SK-N-SH treated with all-trans-retinoic acid at 6 μM for 48 hours (cell line): Measurements from ENCODE around the gene MIPEP.

Experiments
- ATAC-seq: fragments of 200-7000 bp; cut with Tn5 transposase; 3 replicates; pipeline ENCODE4 v1.9.1; 2020; ENCODE audit warnings: mild to moderate bottlenecking, moderate library complexity
- ARNTL ChIP-seq: fragments of 450-650 bp; formaldehyde crosslinking; IDR thresholded peaks from 2 replicates; pipeline ENCODE4 v1.5.0; 2020; ENCODE audit warnings: low read depth, mild to moderate bottlenecking, moderate library complexity, borderline replicate concordance
- BACH2 ChIP-seq: fragments of 250-450 bp; sonication (Bioruptor Pico); IDR thresholded peaks from 2 replicates; pipeline ENCODE4 v1.9.0; 2021; ENCODE audit warnings: mild to moderate bottlenecking, borderline replicate concordance
- CSDC2 ChIP-seq: fragments of 250-450 bp; sonication (Bioruptor Pico); IDR thresholded peaks from 2 replicates; pipeline ENCODE4 v1.5.0; 2020; ENCODE audit warnings: mild to moderate bottlenecking, moderate library complexity
- ESRRG ChIP-seq: fragments of 250-450 bp; sonication (Bioruptor Pico); IDR thresholded peaks from 2 replicates; pipeline ENCODE4 v1.6.1; 2021; ENCODE audit warnings: mild to moderate bottlenecking
- ISL1 ChIP-seq: fragments of 250-450 bp; sonication (Bioruptor Pico); IDR thresholded peaks from 2 replicates; pipeline ENCODE4 v2.1.2; 2022; ENCODE audit warnings: mild to moderate bottlenecking, moderate library complexity
- OSR1 ChIP-seq: fragments of 250-450 bp; sonication (Bioruptor Pico); IDR thresholded peaks from 2 replicates; pipeline ENCODE4 v1.8.0; 2022; ENCODE audit warnings: moderate library complexity, mild to moderate bottlenecking, inconsistent platforms
- PATZ1 ChIP-seq: fragments of 250-450 bp; sonication (Bioruptor Pico); IDR thresholded peaks from 2 replicates; pipeline ENCODE4 v1.8.0; 2020; ENCODE audit warnings: mild to moderate bottlenecking, moderate library complexity, borderline replicate concordance
- POU6F1 ChIP-seq: fragments of 250-450 bp; sonication (Bioruptor Pico); IDR thresholded peaks from 2 replicates; pipeline ENCODE4 v1.8.0; 2021; ENCODE audit warnings: low read depth, mild to moderate bottlenecking, moderate library complexity, borderline replicate concordance
- PPARA ChIP-seq: fragments of 250-450 bp; sonication (Bioruptor Pico); IDR thresholded peaks from 2 replicates; pipeline ENCODE4 v1.5.0; 2020; ENCODE audit warnings: mild to moderate bottlenecking, borderline replicate concordance
- RARB ChIP-seq: fragments of 250-450 bp; sonication (Bioruptor Pico); IDR thresholded peaks from 2 replicates; pipeline ENCODE4 v1.8.0; 2021; ENCODE audit warnings: mild to moderate bottlenecking, moderate library complexity
- SNAI2 ChIP-seq: fragments of 250-450 bp; sonication (Bioruptor Pico); IDR thresholded peaks from 2 replicates; pipeline ENCODE4 v1.5.0; 2020; ENCODE audit warnings: mild to moderate bottlenecking, moderate library complexity
- TCF4 ChIP-seq: fragments of 250-450 bp; sonication (Bioruptor Pico); IDR thresholded peaks from 2 replicates; pipeline ENCODE4 v1.8.0; 2021; ENCODE audit warnings: mild to moderate bottlenecking, moderate library complexity, borderline replicate concordance
- TOX ChIP-seq: fragments of 250-450 bp; sonication (Bioruptor Pico); IDR thresholded peaks from 2 replicates; pipeline ENCODE4 v1.8.0; 2021; ENCODE audit warnings: mild to moderate bottlenecking, moderate library complexity, borderline replicate concordance
- TSHZ2 ChIP-seq: fragments of 250-450 bp; sonication (Bioruptor Pico); IDR thresholded peaks from 2 replicates; pipeline ENCODE4 v1.5.0; 2020; ENCODE audit warnings: mild to moderate bottlenecking, moderate library complexity
- ZFP3 ChIP-seq: fragments of 250-450 bp; sonication (Bioruptor Pico); IDR thresholded peaks from 2 replicates; pipeline ENCODE4 v1.5.0; 2020; ENCODE audit warnings: mild to moderate bottlenecking, moderate library complexity
- ZFP30 ChIP-seq: fragments of 450-650 bp; formaldehyde crosslinking; IDR thresholded peaks from 2 replicates; pipeline ENCODE4 v1.5.0; 2022; ENCODE audit warnings: mild to moderate bottlenecking, moderate library complexity
- ZNF565 ChIP-seq: fragments of 450-650 bp; formaldehyde crosslinking; conservative IDR thresholded peaks from 2 replicates; pipeline ENCODE4 v1.5.0; 2020; ENCODE audit warnings: low read depth, mild to moderate bottlenecking, moderate library complexity
- ZNF70 ChIP-seq: fragments of 450-650 bp; formaldehyde crosslinking; IDR thresholded peaks from 2 replicates; pipeline ENCODE4 v1.5.0; 2020; ENCODE audit warnings: mild to moderate bottlenecking, moderate library complexity
- ZNF8 ChIP-seq: fragments of 450-650 bp; formaldehyde crosslinking; IDR thresholded peaks from 2 replicates; pipeline ENCODE4 v1.5.0; 2020; ENCODE audit warnings: mild to moderate bottlenecking, moderate library complexity
- TF ChIP-seq, protein P1 (sequence below): fragments of 250-450 bp; sonication (Bioruptor Pico); IDR thresholded peaks from 2 replicates; pipeline ENCODE4 v1.5.1; 2021; ENCODE audit warnings: mild to moderate bottlenecking, moderate library complexity
- TF ChIP-seq, protein P2 (sequence below): fragments of 250-450 bp; sonication (Bioruptor Pico); IDR thresholded peaks from 2 replicates; pipeline ENCODE4 v1.5.1; 2020; ENCODE audit warnings: low read depth, mild to moderate bottlenecking, moderate library complexity

Gene MIPEP

DNA sequence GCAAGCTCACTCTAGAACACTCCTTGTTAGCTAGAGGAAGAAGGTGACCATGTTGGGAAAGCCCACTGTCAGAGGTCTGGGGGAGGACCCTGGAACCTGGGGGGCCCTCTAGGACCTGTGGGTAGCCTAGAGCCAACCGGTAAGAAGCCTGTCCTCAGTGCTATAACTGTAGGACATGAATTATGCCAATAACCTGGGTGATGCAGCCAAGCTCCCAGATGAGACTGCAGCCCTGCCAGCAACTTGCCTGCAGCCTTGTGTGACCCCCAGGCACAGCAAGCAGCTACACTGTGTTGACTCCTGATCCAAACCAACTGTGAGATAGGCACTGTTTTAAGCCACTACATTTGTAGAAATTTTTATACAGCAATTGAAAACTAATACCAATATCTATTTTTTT lies 122.3 kb downstream of the MIPEP start:
- TF ChIP-seq TSHZ2 (no peak), RARB (CRISPR knock-in tag) (no peak), ZFP30 (CRISPR knock-in tag) (no peak), BACH2 (CRISPR knock-in tag) (no peak), TOX (CRISPR knock-in tag) (no peak), ZNF70 (no peak), PPARA (CRISPR knock-in tag) (no peak), PATZ1 (CRISPR knock-in tag) (no peak), CSDC2 (CRISPR knock-in tag) (no peak), OSR1 (CRISPR knock-in tag) (no peak), ZNF565 (CRISPR knock-in tag) (no peak), TCF4 (CRISPR knock-in tag) (no peak)
- TF ChIP-seq, protein P1, sequence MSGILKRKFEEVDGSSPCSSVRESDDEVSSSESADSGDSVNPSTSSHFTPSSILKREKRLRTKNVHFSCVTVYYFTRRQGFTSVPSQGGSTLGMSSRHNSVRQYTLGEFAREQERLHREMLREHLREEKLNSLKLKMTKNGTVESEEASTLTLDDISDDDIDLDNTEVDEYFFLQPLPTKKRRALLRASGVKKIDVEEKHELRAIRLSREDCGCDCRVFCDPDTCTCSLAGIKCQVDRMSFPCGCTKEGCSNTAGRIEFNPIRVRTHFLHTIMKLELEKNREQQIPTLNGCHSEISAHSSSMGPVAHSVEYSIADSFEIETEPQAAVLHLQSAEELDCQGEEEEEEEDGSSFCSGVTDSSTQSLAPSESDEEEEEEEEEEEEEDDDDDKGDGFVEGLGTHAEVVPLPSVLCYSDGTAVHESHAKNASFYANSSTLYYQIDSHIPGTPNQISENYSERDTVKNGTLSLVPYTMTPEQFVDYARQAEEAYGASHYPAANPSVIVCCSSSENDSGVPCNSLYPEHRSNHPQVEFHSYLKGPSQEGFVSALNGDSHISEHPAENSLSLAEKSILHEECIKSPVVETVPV (CRISPR knock-in tag), result no peak
- TF ChIP-seq, all 23 proteins: peak for 0
- ATAC-seq, result no peak

DNA sequence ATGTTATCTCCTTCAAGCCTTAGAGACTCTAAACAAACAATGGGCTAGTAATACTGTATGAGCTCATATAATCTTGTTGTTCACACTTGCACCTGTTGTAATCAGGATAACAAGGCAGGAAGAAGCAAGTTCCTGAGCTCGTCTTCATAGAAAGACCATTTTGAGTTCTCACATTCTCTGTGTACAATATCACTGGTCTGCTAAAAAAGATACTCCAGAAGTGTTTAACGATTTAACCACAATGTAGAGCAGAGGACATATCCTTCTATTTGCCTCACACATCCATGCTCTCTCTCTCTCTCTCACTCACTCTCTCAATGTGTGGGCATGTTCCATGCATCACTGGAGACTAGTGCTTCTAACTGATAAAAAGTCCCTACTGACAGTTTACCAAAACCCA lies 122.9 kb downstream of the MIPEP start:
- ATAC-seq, result no peak
- TF ChIP-seq, protein P1 (CRISPR knock-in tag), result no peak
- TF ChIP-seq BACH2 (CRISPR knock-in tag), result no peak
- no peak for TF ChIP-seq ZFP30 (CRISPR knock-in tag)
- TF ChIP-seq ZFP3 (CRISPR knock-in tag), result no peak
- TF ChIP-seq ARNTL (CRISPR knock-in tag), result no peak
- no peak for TF ChIP-seq RARB (CRISPR knock-in tag)
- no peak for TF ChIP-seq ZNF8 (CRISPR knock-in tag)
- no peak for TF ChIP-seq POU6F1
- TF ChIP-seq ESRRG (CRISPR knock-in tag), result no peak
- TF ChIP-seq TSHZ2, result no peak
- TF ChIP-seq SNAI2 (CRISPR knock-in tag), result no peak
- TF ChIP-seq, protein P2, sequence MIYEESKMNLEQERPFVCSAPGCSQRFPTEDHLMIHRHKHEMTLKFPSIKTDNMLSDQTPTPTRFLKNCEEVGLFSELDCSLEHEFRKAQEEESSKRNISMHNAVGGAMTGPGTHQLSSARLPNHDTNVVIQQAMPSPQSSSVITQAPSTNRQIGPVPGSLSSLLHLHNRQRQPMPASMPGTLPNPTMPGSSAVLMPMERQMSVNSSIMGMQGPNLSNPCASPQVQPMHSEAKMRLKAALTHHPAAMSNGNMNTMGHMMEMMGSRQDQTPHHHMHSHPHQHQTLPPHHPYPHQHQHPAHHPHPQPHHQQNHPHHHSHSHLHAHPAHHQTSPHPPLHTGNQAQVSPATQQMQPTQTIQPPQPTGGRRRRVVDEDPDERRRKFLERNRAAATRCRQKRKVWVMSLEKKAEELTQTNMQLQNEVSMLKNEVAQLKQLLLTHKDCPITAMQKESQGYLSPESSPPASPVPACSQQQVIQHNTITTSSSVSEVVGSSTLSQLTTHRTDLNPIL (CRISPR knock-in tag), result no peak
- TF ChIP-seq OSR1 (CRISPR knock-in tag), result no peak
- no peak for TF ChIP-seq ISL1 (CRISPR knock-in tag)
- no peak for TF ChIP-seq CSDC2 (CRISPR knock-in tag)
